Activated gamma-delta T cell treated with anti-CD3 and anti-CD28 coated beads, Interleukin-2, amount 50 U/mL, for 16 hours (primary cell): ENCODE measurements around the gene DPYSL3.

Source experiments
- DNase-seq: peaks from one replicate; pipeline ENCODE4 v3.0.0-alpha.2; 2020; ENCODE audit warnings: low read depth

The DPYSL3 gene

GRCh38 chr5:147512659-147513379 lies 3.0 kb upstream of the DPYSL3 start:
- no peak for DNase-seq

- DNase-seq = no peak
Observed at GRCh38 chr5:147510885-147511284, 1.0 kb upstream of the DPYSL3 start.

- no peak for DNase-seq
Observed at GRCh38 chr5:147509041-147509709, 693 bp downstream of the DPYSL3 start.

- DNase-seq = no peak
Observed at GRCh38 chr5:147508711-147509040, 1.2 kb downstream of the DPYSL3 start.

- no peak for DNase-seq
Observed at GRCh38 chr5:147507480-147508126, 2.3 kb downstream of the DPYSL3 start.

GRCh38 chr5:147504535-147504934 lies 5.3 kb downstream of the DPYSL3 start:
- DNase-seq = no peak

- no peak for DNase-seq
Observed at GRCh38 chr5:147504011-147504410, 5.9 kb downstream of the DPYSL3 start.

- no peak for DNase-seq
Observed at GRCh38 chr5:147490989-147491388, 18.9 kb downstream of the DPYSL3 start.

GRCh38 chr5:147487031-147487750 lies 22.7 kb downstream of the DPYSL3 start:
- DNase-seq = no peak

GRCh38 chr5:147485814-147486213 lies 24.1 kb downstream of the DPYSL3 start:
- DNase-seq = no peak

GRCh38 chr5:147485046-147485445 lies 24.8 kb downstream of the DPYSL3 start:
- DNase-seq = no peak

- DNase-seq = no peak
Observed at GRCh38 chr5:147484708-147485020, 25.2 kb downstream of the DPYSL3 start.

GRCh38 chr5:147483961-147484707 lies 25.7 kb downstream of the DPYSL3 start:
- DNase-seq = no peak

GRCh38 chr5:147483188-147483790 lies 26.6 kb downstream of the DPYSL3 start:
- DNase-seq = no peak

- no peak for DNase-seq
Observed at GRCh38 chr5:147482706-147483180, 27.1 kb downstream of the DPYSL3 start.

GRCh38 chr5:147481874-147482705 lies 27.8 kb downstream of the DPYSL3 start:
- no peak for DNase-seq

GRCh38 chr5:147481376-147481775 lies 28.5 kb downstream of the DPYSL3 start:
- DNase-seq = no peak

GRCh38 chr5:147479949-147480348 lies 29.9 kb downstream of the DPYSL3 start:
- DNase-seq = no peak

GRCh38 chr5:147479444-147479843 lies 30.4 kb downstream of the DPYSL3 start:
- no peak for DNase-seq

GRCh38 chr5:147474140-147474539 lies 35.7 kb downstream of the DPYSL3 start:
- DNase-seq = no peak
